Amygdala (tissue), 56 donors: ENCODE results near the gene TECPR2.

Source experiments
- DNase-seq, 56 donors: peaks; one replicate each; lab custom pipeline; 2025; lab: John Stamatoyannopoulos, UW

Gene TECPR2

GRCh38 chr14:102505775-102506625 is 143.3 kb downstream of the TECPR2 start:
- no peak for DNase-seq

- DNase-seq: no peak
Observed at GRCh38 chr14:102506626-102506925, 143.8 kb downstream of the TECPR2 start.

- no peak for DNase-seq
Observed at GRCh38 chr14:102507081-102507856, 144.5 kb downstream of the TECPR2 start.

GRCh38 chr14:102507857-102508312 is 145.1 kb downstream of the TECPR2 start:
- DNase-seq: no peak

- DNase-seq: no peak
Observed at GRCh38 chr14:102508410-102508773, 145.7 kb downstream of the TECPR2 start.

- DNase-seq: peak in 13 of 56 donors; percentile 27 to 59 (median 45)
Observed at GRCh38 chr14:102508774-102509745, 146.3 kb downstream of the TECPR2 start.

- peak in 54 of 56 donors; percentile 32 to 89 (median 78) for DNase-seq
Observed at GRCh38 chr14:102509746-102510615, 147.2 kb downstream of the TECPR2 start, which contains the start of gene ANKRD9. Gene ANKRD9 (minus strand): TSS chr14:102509776. CDS start chr14:102507889, 1,887 bp downstream.

GRCh38 chr14:102510616-102511520 is 148.1 kb downstream of the TECPR2 start:
- DNase-seq: no peak

- DNase-seq: no peak
Observed at GRCh38 chr14:102511538-102511937, 148.8 kb downstream of the TECPR2 start.

- no peak for DNase-seq
Observed at GRCh38 chr14:102512793-102513300, 150.1 kb downstream of the TECPR2 start.

GRCh38 chr14:102513899-102514772 is 151.4 kb downstream of the TECPR2 start:
- no peak for DNase-seq

GRCh38 chr14:102514987-102515733 is 152.4 kb downstream of the TECPR2 start:
- DNase-seq: no peak

- DNase-seq: peak in 26 of 56 donors; percentile 6 to 71 (median 50)
Observed at GRCh38 chr14:102516531-102517391, 154.0 kb downstream of the TECPR2 start.

GRCh38 chr14:102517392-102518062 is 154.8 kb downstream of the TECPR2 start:
- DNase-seq: no peak
